ENCODE results near the gene NOTO. TPM values are rescaled to one million over a fixed set of nuclear protein-coding genes. Genes with fewer than 3 reads are reported as not detected.
A peak's percentile ranks its signal among the peaks of the same experiment; 100 is the strongest.

NOTO gene
- polyA plus RNA-seq, 1 donor (not counting 4 experiments of a cell fraction or from before 2014, with no cell fraction given) = not detected

DNA sequence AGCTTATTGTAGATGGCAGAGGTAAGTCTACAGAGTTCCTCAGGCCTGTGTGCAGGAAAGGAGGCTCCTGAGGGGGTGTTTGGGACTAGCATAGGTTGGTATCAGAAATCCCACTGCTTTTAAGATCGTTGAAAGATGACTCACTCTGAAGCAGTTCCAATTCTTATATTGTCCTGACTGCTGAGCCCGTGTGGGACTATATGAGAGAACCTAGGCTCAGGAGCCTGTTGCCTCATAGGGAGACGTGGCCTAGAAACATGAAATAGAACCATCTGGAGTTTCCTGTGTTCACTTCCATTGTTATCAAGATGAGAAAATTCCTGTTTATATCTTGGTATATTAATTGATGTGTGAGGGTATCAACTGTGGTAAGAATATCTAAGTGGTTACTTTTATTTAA, 37.4 kb downstream of the NOTO start:
- H3K27me3 ChIP-seq (ENCODE audit: control insufficient read depth, extremely low read depth, insufficient read depth, low read length) = no peaks in the 10 kb centered on the region
- FAIRE-seq (no peak), DNase-seq (ENCODE audit: low read depth, low spot score) (no peak)
- peaks cover 7% of the 10 kb centered on the region for H3K9me1 ChIP-seq (ENCODE audit: control insufficient read depth, extremely low read depth, insufficient read depth, low read length)
- dilution Hi-C loops (cut with MboI; ENCODE audit: extremely low pct_ligation_motif_present, low sequenced_read_pairs) = no loop called here
- H3K4me1 ChIP-seq (ENCODE audit: control insufficient read depth, extremely low read depth, insufficient read depth, low read length) = peaks cover 42% of the 10 kb centered on the region
- no peak overlapping the region for H2AFZ ChIP-seq (ENCODE audit: control insufficient read depth, low read length)
- peaks cover 70% of the 10 kb centered on the region for H3K79me2 ChIP-seq (ENCODE audit: control insufficient read depth, insufficient read depth, low read length)
- peaks cover 42% of the 10 kb centered on the region for H4K20me1 ChIP-seq (ENCODE audit: control insufficient read depth, extremely low read depth, insufficient read depth, low read length)
- TF ChIP-seq, protein P1, sequence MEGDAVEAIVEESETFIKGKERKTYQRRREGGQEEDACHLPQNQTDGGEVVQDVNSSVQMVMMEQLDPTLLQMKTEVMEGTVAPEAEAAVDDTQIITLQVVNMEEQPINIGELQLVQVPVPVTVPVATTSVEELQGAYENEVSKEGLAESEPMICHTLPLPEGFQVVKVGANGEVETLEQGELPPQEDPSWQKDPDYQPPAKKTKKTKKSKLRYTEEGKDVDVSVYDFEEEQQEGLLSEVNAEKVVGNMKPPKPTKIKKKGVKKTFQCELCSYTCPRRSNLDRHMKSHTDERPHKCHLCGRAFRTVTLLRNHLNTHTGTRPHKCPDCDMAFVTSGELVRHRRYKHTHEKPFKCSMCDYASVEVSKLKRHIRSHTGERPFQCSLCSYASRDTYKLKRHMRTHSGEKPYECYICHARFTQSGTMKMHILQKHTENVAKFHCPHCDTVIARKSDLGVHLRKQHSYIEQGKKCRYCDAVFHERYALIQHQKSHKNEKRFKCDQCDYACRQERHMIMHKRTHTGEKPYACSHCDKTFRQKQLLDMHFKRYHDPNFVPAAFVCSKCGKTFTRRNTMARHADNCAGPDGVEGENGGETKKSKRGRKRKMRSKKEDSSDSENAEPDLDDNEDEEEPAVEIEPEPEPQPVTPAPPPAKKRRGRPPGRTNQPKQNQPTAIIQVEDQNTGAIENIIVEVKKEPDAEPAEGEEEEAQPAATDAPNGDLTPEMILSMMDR (optimal IDR thresholded peaks at IDR 0.05 in 1 of 3, IDR thresholded peaks at IDR 0.05 in 1 of 3, conservative IDR thresholded peaks at IDR 0.05 in 1 of 3; ENCODE audit: extremely low read depth in 1 of 3, insufficient read depth in 2 of 3, low read length in 3 of 3) = no peak
- no peak for TF ChIP-seq EZH2 (IDR thresholded peaks at IDR 0.05; ENCODE audit: low read length)
- H3K9me3 ChIP-seq (ENCODE audit: control insufficient read depth, low read depth, low read length) = no peaks in the 10 kb centered on the region
- H3K27ac ChIP-seq (ENCODE audit: control insufficient read depth, insufficient read depth, low read length) = no peak overlapping the region
- no peak overlapping the region for H3K4me2 ChIP-seq (ENCODE audit: control insufficient read depth, extremely low read depth, insufficient read depth, low read depth, low read length)
- H3K4me3 ChIP-seq (ENCODE audit: control insufficient read depth in 2 of 3, extremely low read depth in 1 of 3, insufficient read depth in 2 of 3, low read depth in 1 of 3, low read length in 3 of 3) = no peak overlapping the region
- H3K36me3 ChIP-seq (ENCODE audit: control insufficient read depth in 2 of 2, extremely low read depth in 1 of 2, insufficient read depth in 2 of 2, low read length in 2 of 2) = peaks cover 26 to 37% of the 10 kb centered on the region in 2 experiments
- H3K9ac ChIP-seq (ENCODE audit: control insufficient read depth, extremely low read depth, insufficient read depth, low read length) = no peak overlapping the region

DNA sequence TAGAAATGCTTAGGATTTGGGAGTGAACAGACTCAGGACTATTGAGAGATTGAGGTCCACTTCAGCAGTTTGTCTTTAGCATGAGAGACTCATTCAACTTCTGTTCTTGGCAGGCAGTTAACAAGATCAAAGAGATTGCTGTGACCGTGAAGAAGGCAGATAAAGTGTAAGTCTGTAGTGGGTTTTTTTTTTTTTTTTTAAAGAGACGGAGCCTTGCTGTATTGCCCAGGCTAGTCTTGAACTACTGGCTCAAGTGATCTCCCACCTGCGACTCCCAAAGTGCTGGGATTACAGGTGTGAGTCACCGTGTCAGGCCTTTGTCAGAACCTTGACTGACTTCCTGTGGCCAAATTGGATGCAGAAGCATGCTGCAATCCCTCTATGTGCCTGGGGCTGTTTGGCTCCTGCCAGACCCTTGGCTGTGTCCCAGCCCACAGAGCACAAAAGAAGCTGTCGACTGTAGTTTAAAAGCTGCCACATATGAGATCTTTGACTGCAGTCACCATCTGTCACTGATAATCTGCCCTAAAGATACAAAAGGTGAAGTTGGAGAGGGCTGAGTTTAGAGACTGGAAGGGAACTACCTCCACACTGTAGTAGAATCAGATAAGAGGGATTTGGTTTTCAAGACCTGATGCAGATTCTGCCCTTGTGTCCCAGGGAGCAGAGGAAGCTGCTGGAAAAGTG, 41.7 kb downstream of the NOTO start:
- Histone ChIP-seq H3K79me2 (ENCODE audit: control insufficient read depth, insufficient read depth, low read length) (peaks cover 44% of the 10 kb centered on the region), H3K4me2 (ENCODE audit: control insufficient read depth, extremely low read depth, insufficient read depth, low read depth, low read length) (no peak overlapping the region), H3K27ac (ENCODE audit: control insufficient read depth, insufficient read depth, low read length) (peak overlapping the region; percentile 17), H3K9ac (ENCODE audit: control insufficient read depth, extremely low read depth, insufficient read depth, low read length) (no peak overlapping the region), H3K36me3 (ENCODE audit: control insufficient read depth in 2 of 2, extremely low read depth in 1 of 2, insufficient read depth in 2 of 2, low read length in 2 of 2) (peaks cover 45 to 60% of the 10 kb centered on the region in 2 experiments), H4K20me1 (ENCODE audit: control insufficient read depth, extremely low read depth, insufficient read depth, low read length) (peaks cover 40% of the 10 kb centered on the region), H3K4me1 (ENCODE audit: control insufficient read depth, extremely low read depth, insufficient read depth, low read length) (peaks cover 26% of the 10 kb centered on the region), H3K9me3 (ENCODE audit: control insufficient read depth, low read depth, low read length) (no peaks in the 10 kb centered on the region), H3K9me1 (ENCODE audit: control insufficient read depth, extremely low read depth, insufficient read depth, low read length) (peaks cover 9% of the 10 kb centered on the region), H3K27me3 (ENCODE audit: control insufficient read depth, extremely low read depth, insufficient read depth, low read length) (no peaks in the 10 kb centered on the region), H2AFZ (ENCODE audit: control insufficient read depth, low read length) (no peak overlapping the region), H3K4me3 (ENCODE audit: control insufficient read depth in 2 of 3, extremely low read depth in 1 of 3, insufficient read depth in 2 of 3, low read depth in 1 of 3, low read length in 3 of 3) (no peak overlapping the region)
- FAIRE-seq (peak; percentile 99), DNase-seq (ENCODE audit: low read depth, low spot score) (peak; percentile 45)
- TF ChIP-seq EZH2 (IDR thresholded peaks at IDR 0.05; ENCODE audit: low read length) = no peak
- TF ChIP-seq, protein P1 (optimal IDR thresholded peaks at IDR 0.05 in 1 of 3, IDR thresholded peaks at IDR 0.05 in 1 of 3, conservative IDR thresholded peaks at IDR 0.05 in 1 of 3; ENCODE audit: extremely low read depth in 1 of 3, insufficient read depth in 2 of 3, low read length in 3 of 3) = no peak
- dilution Hi-C loops (cut with MboI; ENCODE audit: extremely low pct_ligation_motif_present, low sequenced_read_pairs) = no loop called here
